Stimulated activated CD4-positive, alpha-beta T cell treated with anti-CD3 and anti-CD28 coated beads, Interleukin-15, amount 100 ng/mL, for 1 hour (primary cell): ENCODE results near the gene DEXI.

ENCODE experiments used
- DNase-seq, 2 donors: peaks; one replicate each; pipeline ENCODE4 v3.0.0-alpha.2; 2020; ENCODE audit warnings: low read depth in 1 of 2, low spot score in 1 of 2

The DEXI gene

DNA sequence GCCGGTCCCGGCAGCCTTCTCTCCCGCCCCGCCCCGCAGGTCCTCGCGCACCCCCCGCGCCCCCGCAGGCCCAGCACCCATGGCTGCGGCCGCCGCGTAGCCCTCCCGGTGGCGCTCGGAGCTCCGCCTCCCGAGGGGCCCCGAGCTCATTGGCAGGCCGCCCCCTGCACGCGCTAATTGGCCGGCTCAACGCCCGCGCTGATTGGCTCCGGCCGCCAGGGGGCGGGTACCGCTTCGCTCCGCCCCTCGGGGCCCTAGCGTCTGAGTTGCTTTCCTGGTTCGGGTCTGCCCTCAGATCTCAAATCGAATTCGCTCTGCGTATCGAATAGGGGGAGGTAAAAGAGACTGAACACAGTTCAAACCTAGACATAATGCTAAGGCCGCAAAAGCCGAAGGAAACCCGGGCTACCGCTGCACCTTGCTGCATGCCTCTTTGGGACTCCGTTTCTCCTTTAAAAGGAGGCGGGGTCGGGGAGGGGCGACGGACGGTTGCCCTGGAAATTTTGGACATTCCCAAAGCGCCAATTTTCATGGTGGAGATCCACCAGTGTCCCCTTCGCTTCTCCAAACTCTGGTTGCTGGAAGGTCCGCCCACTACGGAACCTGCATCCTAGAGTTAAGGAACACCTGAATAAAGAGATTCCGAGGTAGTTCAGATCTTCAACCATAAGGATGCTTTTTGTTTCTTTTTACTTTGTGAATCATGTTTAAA, at the start of gene DEXI:
TSS of gene DEXI (minus strand) at position 117 of the 712 bp plus-strand sequence. CDS start 463 bp downstream, outside the sequence.
- DNase-seq, result peak; percentile 93 to 94

DNA sequence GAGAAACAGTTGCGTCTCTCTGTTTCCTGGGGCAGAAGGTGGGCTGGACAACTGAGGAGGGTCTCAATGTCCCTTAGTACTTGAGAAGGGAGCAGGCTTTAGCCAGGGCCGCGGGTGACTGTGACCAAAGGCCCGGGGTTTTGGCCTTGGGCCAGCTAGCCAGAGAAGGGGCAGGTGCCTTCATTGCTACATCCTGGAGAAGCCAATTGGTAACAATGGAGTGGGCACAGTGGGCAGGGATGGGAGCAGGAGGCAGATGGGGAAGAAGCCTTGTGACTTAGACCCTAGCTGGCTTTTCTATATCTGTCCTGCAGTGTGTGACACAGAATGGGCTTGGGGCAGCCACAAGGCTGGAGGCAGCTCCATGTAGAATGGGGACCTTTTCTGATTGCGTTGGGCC, 48.1 kb upstream of the DEXI start:
- no peak for DNase-seq

DNA sequence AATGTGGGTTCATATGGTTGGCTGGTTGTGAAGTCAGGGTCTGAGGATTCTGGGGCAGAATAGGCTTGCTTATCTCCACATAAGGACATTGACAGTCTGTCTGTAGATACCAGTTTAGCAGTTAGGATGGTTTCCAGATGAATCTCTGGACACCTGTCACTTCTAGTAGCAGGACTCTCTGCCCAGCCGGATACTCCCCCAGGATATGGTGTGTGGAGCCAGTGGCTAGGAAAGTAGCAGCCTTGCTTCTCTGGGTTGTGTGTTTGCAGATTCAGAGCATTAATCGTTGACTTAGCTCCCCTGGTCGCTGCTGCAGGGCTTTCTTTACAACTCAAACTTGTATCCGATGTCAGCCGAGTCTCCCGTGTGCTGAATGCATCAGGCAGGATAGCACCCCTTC, 47.3 kb upstream of the DEXI start:
- DNase-seq, result no peak

DNA sequence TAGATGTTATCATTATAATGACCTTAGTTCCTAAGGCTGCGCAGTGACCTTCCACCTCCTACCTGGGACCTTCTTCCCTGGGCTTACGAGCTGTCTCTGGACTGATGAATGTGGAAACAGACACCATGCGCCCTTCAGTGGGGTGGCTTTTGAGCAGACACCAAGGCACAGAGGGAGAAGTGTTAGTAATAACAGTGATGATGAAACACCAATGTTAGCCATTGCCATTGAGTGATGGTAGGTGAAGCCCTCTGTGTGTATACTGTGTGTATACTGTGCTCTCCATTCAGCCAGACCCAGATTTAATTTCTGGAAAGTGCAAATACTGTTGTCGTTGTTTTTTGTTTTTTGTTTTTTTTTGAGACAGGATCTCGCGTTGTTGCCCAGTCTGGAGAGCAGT, 46.6 kb upstream of the DEXI start:
- no peak for DNase-seq

DNA sequence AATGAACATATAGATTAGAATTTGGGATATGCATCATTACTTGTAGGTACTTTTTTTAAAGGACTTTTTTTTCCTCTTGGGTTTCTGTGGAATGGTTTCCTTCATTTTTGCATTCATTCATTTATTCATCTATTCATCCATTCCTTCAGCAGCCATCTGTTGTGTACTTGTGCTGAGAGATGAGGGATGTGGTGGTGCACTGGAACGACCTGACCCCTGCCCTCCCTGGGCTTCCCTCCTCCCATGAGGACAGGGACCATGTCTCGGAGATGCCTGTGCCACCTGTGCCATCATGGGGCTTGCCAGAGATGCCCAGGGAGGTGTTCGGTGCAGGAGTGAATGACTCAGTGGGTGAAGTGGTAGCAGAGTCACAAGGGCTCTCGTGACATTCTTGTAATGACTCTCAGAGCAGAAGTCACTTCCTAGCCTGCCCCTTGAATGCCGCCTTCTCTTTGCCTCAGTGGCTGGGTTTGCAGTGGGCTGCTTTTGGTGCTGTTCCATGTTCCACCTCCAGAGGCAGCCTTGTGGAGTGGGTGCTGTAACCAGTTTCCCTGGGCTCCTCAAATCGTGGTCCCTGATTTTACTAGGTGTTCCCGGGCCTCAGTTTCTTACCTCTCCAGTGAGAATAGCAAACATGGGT, 46.0 kb upstream of the DEXI start:
- DNase-seq, result peak in 1 of 2 donors; percentile 50

DNA sequence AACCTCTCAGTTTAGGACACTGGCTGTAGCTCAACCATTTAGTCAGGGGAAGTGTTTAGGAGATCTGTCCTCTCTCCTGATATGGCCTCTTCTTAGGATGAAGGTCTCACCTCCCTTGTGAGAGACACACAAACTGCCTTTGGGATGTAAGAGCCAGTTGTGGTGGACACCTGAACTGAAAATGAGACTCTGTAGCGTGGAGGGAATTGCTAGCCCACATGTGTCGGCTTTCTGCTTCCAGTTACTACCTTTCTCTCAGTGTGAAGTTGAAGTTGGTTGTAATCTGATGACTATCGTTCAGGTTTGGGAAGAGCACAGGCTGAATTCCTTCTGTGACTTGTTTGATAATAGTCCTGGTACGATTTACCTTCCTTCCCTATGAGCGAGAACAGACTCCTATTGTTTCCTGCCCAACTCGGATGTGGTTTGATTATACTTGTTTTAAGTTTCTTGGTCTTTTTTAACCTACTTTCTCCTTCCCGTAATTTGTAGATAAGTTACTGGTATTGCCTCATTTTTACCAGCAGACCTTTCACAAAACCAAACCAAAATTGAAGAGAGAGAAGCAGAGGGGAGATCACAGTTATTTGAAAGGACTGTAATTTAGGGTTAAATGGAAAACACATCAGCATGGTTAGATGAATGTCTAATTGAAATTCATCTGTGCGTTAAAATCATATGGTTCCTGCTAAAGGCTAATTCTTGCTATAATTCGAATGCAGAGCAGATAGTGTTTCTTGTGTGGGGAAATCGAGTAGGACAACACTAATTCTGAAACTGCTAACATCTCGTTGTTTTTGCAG, 45.3 kb upstream of the DEXI start:
- DNase-seq, result no peak

DNA sequence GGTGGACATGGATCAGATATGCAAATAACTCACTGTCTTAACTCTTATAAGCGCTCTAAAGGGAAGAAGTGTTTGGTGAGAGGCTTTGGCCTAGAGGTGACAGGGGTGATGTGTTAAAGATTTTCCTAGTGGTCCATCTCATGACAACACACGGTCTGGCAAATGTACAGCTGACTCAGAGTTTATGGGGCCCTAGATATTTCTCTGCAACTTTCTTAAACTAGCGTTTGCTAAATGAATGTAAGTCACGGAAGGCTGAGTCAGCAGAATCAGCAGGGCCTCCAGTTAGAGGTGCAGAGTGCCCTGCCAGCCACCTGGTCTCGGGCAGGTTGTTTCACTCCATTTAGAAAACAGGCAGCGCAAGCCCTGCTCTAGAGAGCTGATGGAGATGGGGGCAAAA, 42.2 kb upstream of the DEXI start:
- DNase-seq, result no peak

DNA sequence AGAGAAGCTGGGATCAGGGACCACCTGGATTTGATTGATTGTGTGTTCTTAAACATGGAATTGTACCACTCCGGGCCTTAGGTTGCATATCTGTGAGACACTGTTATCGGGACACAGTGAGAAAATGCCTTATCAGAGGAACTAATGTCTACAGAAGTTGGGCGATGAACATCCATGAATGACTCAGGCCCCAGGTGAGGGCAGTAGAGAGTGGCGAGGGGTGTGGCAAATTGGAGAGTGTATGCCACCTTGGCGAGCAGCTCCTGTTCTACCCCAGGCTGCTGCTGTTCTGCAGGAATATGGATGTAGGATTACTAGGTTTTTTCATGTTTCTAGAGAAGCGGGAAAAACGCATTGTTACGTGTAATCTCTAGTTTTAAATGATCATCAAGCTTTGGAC, 40.9 kb upstream of the DEXI start:
- no peak for DNase-seq

DNA sequence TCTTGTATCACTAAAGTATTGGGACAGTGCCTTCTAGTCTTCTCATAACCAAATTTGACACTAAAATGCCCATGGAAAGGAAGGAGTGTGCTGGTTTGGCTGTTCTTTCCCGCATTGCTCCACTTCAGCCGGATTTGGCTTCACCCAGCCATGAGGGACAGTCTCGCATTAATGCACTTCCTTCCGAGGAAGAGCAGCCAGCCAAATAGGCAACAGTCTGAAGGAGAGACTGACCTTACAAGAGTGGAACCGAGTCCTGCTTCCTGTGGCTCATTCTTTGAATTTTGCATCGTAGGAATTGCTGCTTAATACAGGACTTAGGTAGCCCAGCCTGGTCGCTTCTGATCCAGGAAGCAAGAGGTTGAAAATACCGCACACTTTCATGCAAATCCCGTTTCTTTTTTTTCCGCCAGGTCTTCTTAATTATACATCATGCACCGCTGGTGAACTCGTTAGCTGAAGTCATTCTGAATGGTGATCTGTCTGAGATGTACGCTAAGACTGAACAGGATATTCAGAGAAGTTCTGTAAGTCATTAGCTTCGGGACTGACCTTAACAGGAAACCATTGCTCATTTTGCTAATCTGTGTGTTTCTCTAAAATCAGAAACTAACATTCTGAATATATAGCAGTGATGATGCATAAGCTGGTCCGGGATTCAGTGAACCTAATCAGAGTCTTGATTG, 40.3 kb upstream of the DEXI start:
- DNase-seq, result no peak

DNA sequence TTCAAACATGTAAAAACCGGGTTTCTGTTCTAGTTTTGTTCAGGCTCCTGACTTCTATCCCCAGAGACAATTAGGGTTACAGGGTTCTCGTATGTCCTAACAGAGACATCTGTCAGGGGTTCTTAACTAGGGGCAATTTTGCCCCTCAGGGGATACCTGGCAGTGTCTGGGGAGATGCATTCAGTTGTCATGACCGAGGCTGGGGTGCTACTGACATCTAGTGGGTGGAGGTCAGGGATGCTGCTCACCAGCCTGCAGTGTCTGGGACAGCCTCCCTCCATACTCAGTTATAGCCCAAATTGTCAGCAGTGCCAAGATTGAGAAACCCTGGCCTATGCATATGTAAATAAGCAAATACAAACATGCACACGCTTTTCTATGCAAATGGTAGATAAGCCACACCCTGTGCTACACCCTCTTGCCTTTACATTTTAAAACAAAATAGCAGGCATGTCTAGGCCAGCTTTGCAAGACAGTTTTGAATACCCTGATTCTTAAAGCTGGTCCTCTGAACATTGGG, 39.5 kb upstream of the DEXI start:
- peak in 1 of 2 donors; percentile 11 for DNase-seq

DNA sequence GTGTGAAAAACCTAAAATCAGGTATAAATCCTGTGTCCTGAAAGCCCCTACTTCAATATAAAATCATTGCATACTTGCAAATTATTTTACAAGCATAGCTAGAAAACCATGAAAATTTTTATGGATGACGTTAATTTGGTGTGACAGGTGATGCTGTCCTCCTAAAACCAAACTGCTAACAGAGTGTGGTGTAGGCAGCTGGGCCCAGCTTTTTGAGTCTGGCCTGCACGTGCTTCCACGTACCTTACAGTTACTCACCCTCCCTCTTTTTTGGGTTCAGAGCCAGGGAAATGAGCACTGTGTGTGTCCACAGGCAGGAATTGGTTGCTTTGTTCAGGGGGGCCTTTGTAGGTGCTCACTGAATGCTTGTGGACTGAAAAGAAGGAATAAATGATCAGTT, 38.5 kb upstream of the DEXI start:
- no peak for DNase-seq

DNA sequence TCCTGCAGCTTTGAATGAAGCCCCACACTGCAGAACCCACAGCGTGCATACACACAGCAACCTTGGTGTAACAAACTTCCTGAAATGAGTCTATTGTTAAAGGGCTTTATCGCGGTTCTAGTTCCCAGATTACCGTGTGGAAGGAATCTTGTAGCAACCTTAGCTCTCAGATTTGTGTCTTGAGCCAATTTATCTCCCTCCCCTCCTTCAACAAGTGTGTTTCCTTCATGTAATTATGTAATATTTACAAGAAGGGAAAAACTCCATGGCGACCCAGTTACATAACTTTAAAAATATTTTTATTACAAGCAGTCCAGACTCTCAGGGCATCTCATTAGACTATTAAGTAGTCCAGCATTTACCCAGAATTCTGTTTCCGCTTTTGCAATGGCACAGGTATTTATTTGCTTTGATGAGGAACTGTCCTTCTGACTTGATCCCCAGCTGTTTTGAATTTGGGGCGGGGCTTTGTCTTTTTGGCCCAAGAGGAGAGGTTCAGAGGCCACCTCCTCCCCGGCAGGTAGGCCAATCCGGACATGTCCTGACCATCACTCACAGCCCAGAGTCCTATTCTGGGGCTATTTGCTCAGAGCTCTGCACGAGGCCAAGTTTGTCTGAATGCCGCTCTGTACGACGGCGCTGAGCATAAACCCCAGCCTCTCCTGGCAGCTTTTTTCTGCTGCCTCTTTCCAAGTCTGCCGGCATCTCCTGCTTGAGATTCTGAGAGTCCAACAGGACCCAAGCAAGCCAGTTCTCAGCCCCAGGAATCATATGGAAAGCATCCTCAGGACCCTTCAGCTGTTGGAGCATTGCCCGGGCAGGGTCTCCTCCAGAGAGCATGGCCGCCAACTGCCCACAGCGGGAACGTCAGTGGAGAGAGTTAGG, 37.7 kb upstream of the DEXI start:
- DNase-seq, result no peak

DNA sequence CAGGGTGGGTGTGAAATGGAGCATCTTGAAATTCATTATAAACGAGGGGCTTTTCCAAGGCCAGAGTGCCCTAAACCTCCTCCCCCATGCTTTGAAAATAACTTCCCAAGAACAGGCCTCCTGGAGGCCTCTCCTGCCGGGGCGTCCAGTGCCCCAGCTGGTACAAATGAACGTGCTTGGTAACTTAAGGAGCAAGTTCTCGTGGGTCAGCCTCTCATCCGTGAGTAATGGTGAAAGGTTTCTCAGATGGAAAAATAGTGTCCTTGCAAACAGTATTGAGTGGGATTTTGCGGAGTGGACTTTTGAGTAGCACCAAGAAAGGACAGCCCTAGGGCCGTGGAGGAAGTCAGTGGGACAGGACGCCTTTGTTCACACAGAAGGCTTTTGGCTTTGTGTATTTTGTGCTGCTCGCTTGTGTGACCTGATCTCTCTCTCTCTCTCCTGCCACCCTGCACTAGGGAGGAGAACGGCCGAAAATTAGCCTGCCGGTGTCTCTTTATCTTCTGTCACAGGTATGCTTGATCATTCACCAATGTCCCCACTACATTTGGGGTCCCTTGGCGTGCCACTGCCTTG, 36.7 kb upstream of the DEXI start:
- no peak for DNase-seq

DNA sequence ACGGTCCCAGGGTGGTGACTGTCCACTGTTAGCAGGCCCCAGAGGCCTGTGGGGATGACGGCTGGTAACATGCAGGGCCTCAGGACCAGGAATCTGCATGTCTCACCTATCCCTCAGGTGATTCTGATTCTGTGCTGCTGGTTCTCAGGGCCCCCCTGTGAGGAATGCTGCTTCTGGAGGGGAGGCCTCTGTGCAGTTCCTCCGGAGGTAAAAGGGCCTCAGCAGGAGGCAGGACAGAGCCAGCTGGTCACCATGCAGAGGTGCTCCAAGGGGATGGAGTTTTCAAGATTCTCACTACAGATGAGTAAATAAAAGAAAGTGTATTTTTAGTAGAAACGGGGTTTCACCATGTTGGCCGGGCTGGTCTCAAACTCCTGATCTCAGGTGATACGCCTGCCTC, 35.9 kb upstream of the DEXI start:
- DNase-seq, result no peak

DNA sequence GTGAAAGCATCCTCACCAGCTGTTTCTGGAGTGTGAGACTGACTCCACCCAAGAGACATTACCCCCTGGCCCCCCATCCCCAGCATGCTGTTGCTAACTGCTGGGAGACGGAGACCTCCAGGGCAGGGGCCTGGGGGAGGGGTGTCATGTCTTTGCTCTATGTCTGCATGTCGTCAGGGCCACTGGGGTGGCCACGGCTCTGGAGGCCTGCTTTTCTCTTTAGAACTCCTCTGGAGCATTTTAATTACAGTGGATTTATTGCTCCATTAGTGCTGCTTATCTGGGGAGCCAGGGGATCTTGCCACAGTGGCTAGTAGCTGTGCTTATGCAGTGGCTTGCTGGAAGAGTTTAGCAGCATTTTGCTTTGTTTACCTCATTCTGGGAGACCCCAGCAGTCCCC, 34.4 kb upstream of the DEXI start:
- DNase-seq, result no peak

DNA sequence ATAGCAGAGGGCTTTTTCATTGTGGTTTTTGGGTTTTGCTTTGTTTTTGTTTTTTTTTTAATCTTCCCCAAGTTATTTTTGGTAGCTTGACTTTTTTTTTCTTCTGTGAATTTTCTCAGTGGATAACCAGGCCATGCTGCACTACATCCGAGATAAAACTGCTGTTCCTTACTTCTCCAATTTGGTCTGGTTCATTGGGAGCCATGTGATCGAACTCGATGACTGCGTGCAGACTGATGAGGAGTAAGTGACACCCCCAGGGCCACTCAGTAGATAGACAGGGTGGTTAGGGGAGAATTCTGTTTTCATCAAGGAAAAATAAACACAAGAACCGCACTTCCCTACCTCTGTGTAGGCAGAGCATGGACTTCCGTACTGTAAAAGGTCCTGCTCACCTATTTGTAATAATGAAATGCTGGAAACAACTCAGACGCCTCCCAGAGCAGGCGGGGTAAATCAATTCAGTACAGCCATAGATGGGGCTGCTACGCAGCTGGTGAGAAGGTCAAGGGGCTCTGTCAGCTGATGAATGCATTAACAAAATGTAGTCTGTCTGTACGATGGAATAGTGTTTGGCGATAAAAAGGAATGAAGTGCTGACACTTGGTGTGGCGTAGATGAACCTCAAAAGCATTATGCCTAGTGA, 30.7 kb upstream of the DEXI start:
- no peak for DNase-seq

DNA sequence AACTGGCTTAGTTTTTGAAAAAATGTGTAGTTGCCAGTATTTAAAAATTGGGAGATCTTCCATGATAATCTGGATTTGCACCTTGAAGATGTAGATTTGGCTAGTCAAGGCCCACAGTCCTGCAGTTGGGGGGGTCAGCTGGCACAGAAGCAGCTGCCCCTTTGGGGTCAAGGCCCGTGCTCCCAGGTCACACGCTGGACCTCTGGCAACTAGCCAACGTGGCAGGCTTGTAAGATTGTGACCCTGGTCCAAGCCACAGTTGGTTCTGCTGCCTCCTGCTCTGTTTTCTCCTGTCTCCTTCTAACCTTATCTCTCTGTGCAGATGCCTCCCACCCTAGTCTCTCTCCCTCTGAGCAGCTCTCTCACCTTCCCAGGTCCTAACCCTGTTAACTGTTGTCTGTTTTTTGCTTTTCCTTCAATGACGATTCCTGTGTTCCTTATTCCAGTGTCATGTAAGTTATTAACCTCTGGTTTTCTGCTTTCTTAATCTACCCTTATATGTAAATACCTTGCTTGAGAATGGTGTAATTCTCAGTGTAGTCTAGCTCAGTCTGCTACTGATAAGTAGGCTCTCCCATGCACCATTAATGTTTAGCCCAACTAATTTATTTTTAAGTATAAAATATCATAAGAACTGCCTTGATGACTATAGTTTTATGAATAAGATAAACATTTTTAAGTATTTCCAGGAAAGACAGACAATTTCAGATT, 30.0 kb upstream of the DEXI start:
- DNase-seq, result no peak

DNA sequence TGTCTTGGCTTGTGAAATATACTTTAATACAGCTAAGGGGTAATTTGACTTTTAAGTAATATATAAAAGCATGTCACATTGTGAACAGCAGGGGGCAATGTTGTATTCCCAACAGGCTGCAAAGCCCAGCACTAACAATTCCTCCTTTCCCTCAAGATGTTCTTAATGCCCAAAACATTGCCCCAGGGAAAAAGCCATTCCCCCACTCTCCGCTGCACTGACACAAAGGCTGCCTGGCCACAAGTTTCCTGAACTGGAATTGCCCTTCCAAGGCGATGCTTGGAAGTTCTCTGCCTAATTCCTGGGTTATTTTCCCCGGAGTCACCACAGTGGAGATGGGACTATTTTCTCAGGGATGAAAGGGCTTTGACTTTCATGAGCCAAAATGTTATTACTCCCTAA, 29.3 kb upstream of the DEXI start:
- DNase-seq, result no peak

DNA sequence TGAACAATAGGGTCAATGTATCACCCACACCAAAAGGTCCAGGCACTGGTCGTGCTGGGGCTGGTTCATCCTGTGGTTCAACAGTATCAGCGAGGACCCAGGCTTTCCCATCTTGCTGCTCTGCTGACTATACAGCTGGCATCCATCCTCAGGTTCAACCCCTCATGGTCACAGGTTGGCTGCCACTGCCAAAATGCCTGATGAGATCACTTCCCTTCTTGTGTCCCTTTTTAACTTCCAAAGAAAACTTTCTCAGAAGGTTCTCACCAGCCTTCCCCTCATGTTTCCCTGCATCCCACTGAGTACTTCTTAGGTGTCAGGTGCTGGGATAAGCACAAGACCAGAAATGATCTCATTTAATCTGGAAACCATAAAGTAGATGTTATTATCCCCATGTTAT, 27.8 kb upstream of the DEXI start:
- no peak for DNase-seq
